Measurements from ENCODE around the gene FABP6.

Gene FABP6

DNA sequence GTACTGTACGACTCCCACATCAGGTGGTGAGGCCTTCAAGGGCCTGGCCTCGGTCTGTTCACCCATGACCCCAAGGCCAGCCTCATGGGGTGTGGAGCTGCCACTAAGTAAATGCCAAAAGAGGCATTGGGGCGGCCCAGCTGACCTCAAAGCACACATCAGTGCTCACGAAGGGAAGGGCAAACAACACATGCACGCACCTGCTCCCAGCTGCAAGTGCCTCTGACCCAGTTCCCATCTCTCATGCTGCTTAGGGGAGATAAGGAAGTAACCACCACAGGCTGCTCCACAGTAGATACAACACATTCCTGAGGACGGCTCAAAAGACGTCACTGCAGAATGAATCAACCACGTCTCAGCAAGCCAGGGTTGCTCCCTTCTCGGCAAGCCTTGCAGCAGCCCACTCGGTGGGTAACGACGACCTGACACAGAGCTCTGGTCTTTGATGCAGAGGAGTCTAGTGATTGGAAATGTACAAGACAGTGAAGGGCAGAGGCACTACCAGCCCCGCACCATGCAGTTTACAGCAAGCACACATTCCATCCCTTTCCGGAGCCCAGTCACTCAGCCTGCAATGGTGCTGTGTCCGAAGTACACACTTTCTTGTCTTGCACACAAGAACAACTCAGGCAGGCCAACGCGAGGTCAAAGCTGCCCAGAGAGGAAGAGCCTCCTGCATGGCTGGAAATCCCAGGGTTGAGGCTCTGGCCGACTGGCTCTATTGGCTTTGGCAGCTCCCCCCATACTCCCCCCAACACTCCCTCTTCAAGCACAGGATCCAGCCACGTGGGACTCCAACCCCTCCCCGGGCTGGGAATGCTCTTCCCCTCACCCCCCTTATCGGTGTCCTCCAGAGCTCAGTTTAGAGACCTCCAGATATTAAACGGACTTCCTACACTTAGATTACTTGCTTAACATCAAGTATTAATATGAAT, 31.8 kb downstream of the FABP6 start:
- H3K4me3 ChIP-seq (ENCODE audit: low read depth, low read length) = no peak overlapping the region

DNA sequence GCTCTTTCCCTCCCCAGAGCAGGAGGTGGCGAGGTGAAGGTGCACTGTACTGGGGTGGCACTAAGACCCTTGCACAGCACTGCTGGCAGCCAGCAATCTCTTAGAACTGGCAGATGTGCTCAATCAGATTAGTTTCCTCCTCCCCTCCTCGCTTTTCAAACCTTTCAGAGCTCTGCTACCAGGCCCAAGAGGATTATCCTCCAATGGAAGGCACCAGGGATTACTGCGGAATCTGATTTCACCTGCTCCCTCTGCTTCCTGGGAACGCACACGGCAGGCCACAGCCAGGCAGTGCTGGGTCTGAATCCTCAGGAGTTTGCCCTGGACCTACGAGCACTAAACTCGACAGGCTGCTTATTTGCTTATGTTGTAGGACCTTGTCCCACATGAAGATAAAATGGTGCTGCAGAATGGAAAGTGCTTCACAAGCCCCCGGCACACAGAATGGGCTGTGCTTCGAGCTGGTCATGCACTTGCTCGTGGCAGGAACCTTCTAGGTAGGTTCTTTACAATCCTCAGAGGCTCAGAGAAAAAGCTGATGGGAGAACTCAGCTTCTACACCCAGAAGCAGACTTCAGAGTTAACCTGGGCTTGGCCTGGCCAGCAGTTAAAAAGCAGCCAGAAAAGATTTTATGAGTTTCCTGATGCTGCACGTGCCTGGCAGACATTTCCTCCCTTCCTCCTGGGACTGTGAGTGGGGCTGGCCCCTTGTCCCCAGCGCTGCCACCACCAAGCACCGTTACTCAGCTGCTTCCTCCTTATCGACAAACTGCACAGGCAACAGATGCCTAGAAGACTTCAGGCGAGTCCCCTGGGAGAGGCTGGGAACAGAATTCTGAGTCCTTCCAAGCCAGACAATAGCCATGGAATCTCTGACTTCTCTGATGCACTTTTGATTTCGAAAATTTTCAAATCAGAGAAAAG, 33.1 kb downstream of the FABP6 start:
- no peak overlapping the region for H3K4me3 ChIP-seq (ENCODE audit: low read depth, low read length)

DNA sequence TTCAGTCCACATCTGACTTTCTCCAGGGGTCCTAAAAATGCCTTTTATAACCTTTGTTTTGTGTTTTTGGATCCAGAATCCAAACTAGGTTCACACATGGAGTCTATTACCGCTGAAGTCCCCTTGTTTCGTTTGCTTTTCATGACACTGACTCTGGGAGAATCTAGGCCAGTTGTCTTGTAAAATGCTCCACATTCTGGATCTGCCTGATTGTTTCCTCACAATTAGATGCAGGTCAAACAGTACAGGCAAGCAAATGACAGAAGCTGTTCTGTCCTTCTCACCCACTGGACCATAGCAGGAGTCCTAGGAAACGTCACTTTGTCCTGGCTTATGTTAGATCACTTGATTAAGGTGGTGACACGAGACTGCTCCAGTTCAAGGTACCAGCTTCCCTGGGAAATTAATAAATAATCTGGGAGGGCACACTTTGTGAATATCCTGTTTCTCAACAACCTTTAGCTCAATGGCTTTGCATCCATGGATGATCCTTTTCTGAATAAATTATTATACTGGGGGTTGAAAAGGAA, 34.1 kb downstream of the FABP6 start:
- no peak overlapping the region for H3K4me3 ChIP-seq (ENCODE audit: low read depth, low read length)

DNA sequence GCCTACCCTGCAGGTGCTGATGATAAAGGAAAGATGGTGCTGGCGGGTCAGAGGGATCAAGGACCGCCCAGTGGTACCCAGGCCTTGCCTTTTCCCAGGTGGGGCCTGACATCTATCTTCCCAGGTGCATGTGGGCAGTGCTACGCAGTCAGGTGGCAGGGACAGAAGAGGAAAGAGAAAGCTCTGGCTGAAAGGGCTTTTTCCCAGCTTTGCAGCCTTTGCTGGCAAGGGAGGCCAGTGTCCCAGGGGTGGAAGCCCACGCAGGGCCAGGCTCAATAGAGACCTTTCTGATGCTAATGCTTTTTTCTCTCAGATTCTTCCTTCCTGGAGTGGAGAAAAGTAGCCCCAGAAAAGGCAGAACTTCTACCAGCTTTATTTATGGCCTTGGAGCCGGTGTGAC, 36.7 kb downstream of the FABP6 start:
- H3K4me3 ChIP-seq (ENCODE audit: low read depth, low read length) = no peak overlapping the region

DNA sequence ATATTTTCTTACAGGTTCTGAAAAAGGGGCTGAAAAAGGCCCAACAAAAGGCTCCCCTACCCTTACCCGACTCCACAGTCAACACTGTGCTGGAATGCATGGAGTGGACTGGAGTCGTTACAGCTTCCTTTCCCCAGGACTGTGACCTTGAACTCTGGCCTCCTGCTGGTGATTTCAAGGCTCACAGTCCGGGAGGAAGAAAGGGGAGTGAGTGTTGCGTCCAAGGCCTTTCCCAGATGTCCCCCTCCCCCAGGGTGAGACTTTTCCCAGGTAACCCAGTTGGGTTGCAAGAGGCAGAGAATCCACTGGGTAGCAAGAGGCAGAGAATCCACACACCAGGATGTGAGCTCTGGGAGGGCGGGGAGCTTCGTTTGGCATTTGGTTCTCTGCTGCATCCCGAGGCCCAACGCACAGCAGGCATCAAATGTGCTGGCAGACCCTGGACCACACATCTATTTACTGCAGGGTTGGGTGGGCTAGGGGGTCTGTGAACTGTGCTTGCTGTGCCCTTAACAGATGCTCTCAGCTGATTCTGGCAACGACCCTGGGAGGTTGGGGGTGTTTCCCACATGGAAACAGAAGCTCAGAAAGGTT, 37.5 kb downstream of the FABP6 start:
- H3K4me3 ChIP-seq (ENCODE audit: low read depth, low read length) = no peak overlapping the region

DNA sequence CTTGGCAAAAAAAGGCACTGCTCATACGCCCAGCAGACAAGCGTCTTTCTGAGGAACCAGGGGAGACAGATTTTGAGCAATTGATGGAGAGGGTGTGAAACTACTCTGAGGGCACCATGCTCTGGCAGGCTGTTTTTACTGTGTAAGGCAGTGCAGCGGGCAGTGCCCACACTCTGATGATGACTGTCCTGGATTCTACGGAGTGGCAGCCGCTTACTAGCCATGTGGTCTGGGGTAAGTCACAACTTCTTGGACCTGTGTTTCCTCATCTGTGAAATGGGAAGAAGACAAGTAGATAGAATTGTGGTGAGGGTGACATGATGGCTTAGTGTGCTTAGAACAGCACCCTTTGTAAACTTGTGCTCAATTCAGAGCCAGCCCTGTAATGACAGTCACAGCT, 38.8 kb downstream of the FABP6 start:
- no peak overlapping the region for H3K4me3 ChIP-seq (ENCODE audit: low read depth, low read length)

DNA sequence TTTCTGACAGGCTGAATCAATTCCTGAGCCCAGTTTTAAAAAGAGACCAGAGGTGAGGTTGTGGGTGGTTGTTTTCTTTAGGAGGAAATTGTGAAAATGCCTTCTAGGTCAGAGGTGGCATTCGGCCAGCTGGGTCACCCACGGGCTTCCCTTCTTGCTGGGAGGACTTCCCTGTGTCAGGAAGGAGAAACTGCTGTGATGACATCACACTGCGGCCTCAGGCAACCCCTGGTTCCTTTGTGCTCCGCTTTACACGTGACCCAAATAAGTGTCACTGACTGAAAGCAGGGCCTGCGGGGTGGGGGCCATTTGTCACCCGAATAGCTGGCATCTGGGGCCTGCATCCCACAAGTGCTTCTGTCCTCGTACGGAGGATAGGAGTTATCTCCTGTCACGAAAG, 39.7 kb downstream of the FABP6 start:
- no peak overlapping the region for H3K4me3 ChIP-seq (ENCODE audit: low read depth, low read length)

DNA sequence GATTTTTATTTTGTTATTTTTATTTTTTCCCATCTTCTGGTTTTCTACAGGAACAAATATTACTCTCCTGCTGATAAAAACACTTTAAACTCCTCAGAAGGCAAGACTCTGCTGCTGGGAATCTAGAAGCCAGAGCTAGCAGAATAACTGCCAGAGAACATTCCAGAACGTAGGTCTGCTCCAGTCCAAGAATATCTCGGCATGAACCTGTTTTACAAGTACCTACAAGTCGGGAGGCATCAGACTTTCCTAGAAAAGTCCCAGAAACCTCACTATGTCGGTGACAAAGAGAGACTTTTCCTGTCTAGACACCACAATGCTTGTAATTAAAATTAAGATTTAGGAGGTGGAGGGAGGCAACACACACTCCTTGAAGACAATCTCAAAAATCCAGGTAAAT, 41.4 kb downstream of the FABP6 start:
- H3K4me3 ChIP-seq (ENCODE audit: low read depth, low read length) = no peak overlapping the region

DNA sequence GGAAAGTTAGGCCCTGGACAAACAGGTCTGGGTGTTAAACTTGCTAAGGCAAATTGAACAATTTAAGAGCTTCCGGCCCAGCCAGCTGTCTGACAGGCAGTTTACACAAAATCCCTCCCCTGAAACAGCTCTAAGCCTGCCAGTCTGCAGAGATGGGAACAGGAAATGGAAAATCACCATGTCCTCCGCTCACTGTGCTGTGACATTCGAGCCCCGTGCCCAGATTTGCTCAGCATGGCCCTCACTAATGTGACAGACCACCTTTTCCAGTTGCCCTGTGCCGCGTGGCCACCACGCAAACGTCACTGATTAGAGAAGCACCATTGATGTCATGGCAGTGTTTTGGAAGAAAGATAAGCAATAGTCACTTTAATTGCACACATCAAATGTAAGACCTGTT, 42.1 kb downstream of the FABP6 start:
- no peak overlapping the region for H3K4me3 ChIP-seq (ENCODE audit: low read depth, low read length)

DNA sequence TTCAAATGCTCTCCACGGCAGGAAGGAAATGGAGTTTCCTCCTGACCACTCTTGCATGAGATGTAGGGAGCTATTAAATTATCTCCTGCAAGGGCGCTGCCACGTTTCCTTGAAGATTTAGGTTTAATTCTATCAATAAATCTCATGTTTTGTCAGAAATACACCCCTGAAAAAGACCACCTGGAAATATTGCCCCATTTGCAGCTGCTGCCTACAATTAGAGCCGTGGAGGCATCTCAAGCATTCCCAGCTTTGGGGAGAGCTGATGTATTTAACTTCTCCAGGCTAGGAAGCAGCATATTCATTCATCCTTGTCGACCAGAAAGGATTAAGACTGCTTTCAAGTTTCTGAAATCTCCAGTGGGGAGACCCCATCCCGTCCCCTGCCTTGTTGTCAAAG, 42.5 kb downstream of the FABP6 start:
- no peak overlapping the region for H3K4me3 ChIP-seq (ENCODE audit: low read depth, low read length)

DNA sequence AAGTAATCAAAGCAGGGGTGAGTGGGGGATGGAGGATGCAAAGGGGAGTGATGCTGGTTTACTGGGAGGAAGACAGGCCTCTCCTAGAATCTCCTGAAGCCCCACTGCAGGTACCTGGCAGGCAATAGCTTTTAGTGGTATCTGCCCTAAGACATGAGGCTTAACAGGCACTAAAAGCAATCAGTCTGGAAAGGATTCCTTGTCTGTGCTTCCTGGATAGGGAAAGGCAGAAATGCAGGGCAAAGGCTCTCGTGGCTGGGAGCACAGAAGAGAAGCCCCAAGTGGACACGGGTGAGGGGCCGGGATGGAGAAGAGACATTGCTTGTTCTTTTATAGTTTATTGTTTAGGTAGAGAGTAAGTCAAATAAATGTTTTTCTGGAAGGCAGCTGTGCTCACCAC, 43.0 kb downstream of the FABP6 start:
- H3K4me3 ChIP-seq (ENCODE audit: low read depth, low read length) = no peak overlapping the region

DNA sequence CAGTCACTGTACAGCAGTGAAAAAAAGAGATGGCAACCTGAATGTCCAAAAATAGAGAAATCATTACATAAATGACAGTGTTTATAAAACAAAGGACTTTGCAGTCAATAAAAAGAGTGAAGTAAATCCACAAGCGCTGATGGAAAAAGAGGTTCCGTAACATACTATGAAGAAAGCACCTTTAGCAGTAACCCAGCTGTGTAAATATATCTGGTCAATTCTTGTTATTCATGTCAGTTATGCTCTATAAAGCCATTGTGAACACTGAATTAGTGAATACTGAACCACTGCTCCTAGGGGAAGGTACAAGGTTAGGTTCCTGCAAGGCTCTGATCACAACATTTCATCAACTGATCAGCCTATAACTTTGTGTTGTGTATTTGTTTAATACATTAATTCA, 43.6 kb downstream of the FABP6 start:
- H3K4me3 ChIP-seq (ENCODE audit: low read depth, low read length) = no peak overlapping the region

DNA sequence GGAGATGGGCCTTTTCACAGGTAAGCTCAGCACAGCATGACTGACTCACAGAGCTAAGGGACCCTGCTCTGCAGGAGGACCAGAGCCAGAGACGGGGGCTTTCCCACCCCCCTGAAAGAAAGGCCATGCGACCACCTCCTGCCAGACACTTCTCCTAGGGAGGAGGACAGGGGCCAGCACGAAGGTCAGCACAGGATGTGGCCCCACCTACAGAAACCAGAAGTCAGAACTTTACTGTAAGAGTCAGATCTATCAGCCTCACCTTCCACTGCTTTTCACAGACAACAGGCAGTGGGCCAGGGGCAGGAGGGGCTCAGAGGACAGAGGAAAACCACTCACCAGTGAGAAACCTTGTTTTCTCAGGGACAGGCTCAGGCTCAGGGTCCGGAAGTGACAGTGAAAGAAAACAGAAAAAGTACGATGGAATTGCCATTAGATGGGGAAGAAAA, 45.2 kb downstream of the FABP6 start:
- H3K4me3 ChIP-seq (ENCODE audit: low read depth, low read length) = no peak overlapping the region

DNA sequence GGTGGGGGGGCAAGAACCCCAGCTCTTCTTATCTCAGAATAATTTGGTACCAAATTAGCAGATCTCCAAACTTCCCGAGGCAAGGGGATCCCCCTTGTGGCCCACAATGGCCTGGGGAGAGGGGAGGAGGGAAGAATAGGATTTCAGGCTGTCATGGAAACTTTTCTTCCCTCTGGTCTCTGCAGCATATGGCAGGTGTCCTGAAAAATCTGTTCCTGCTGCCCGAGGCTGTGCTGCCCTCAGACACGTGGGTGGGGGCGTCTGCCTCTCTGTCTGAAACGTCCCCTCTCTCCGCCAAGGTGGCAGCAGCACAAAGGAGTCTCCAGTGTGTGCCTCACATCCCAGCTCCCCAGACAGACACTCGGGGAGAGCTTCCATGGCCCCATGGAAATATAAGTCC, 49.0 kb downstream of the FABP6 start:
- no peak overlapping the region for H3K4me3 ChIP-seq (ENCODE audit: low read depth, low read length)

DNA sequence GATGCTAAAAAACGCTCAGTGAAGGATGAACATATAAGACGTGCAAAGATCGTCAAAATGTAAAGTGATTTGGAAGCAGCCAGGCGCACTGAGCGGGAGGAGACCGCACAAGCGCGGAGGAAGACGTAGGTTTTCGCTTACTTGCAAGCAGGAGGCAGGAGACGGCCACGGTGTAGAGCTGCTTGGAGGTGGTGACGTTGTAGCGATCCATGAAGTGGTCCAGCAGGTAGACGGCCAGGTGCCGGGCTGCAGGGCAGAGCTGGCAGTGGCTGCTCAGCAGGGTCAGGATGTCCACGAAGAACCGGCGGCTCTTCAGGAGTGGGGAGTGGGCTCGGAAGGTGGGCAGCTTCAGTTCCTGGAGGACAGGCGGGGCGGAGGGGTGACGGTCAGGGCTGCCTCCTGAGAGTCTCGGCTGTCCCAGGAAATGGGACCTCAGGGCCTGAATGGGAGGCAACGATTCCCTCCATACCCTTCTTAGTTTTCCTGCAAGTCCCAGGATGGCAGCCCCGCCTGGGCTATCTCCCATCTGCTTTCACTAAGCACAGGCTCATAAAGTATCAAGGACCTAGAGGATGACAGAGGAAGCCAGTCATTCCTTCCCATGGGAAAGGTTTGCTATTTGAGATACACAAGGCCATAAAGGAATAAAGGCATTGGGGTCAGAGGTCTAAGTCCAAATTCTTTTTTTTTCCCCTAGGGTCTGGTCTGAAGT, 51.2 kb downstream of the FABP6 start:
- H3K4me3 ChIP-seq (ENCODE audit: low read depth, low read length) = no peak overlapping the region

DNA sequence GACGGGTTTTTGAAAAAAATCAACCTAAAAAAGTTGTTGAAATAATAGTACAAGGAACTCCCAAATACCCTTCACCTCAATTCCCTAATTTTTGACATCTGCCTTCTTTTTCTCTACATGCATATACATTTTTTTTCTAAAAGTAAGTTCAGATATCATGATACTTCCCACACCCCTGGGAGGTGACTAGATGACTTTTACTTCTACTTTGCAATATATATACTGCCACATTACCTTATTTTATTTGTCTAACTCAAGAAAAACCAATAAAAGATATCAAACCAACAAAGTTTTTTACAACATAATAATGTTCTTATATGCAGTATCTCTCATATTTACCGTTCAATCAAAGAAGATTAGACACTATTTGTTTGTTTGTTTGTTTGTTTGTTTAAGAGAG, 52.0 kb downstream of the FABP6 start:
- H3K4me3 ChIP-seq (ENCODE audit: low read depth, low read length) = no peak overlapping the region

DNA sequence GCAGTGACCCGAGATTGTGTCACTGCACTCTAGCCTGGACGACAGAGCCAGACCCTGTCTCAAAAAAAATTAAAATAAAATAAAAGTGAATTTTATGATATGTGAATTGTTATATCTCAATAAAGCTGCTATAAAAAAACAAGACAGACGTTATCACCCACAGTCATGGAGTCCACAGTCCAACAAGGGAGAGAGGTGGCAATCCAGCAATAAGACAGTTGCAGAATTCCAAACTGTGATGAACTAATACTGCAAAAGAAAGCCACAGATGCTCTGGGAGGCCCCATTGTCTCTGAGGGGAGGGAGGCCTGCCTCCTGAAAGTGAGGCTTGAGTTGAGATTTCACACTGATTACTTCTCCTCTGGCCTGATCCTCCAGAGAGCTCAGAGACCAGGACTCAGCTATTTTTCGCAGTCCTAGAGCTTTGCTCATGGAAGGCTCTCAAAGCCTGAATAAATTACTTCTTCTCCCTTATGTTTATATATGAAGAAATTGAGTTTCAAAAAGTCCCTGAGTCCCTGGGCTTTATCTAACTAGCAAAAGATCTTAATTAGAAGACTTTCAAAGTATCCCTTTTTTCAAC, 55.1 kb downstream of the FABP6 start:
- no peak overlapping the region for H3K4me3 ChIP-seq (ENCODE audit: low read depth, low read length)

DNA sequence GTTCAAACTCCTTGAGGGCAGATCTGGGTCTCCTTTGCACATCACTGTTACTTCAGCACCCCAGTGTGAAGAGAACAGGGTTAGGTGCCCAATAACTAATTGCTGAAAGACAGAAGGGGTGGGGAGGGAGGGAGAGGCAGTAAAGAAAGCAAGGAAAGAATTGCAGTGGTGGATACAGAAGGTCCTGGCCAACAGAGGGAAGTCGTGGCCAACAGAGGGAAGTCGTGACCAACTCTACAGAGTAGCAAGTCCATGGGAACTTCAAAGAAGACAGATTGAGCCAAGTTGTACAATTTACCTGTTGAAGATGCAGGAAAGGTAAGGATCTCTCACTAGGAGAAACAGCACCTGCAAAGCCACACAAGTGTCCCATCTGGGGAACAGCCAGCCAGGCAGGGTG, 56.0 kb downstream of the FABP6 start:
- no peak overlapping the region for H3K4me3 ChIP-seq (ENCODE audit: low read depth, low read length)

DNA sequence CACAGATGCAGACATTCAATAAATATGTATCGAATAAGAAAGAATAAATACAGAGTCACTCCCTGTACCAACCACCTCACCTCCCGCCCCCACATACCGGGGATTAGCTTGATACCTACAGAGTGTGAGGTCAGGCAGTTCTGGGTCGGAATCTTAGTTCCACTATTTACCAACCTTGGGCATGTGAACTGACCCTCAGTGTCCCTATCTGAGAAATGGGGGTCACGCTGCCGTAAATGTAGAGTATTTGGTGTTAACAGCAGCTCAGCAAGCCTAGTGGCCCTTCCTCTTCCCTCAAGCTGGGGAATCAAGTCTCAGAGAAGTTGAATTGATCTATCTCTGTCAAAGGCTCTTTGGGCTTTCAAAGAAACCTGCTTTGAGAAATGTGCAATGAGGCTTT, 57.6 kb downstream of the FABP6 start:
- H3K4me3 ChIP-seq (ENCODE audit: low read depth, low read length) = no peak overlapping the region

DNA sequence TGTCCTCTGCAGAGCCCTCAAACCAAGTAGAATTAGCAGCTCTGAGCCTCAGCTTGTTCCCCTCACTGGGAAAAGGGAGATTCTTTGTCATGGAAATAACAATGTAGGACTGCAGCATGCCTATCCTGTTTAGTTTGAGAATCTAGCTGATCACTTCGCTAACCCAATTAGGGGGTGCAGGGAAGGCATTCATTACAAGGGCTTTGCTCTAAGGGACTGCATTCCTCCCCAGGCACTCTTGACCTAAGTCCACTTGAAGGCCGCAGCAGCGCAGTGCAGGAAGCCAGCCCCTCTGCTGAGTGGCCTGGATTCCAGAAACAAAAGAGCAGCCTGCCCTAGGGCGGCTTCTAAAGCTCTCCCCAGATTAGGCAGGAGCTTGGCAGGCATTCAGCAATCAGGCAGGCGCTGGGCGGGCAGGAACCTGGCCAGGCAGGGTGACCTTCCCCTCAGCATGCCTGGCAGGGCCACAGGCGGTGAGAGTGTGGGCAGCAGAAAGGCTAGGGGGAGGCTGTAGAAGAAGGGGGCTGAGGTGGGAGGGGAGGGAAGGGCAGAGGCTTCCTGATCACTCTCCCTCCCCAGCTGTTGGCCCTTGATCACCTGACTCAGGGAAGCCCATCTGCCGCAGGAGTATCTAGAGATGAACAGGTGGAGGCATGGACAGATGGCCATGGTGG, 58.2 kb downstream of the FABP6 start:
- H3K4me3 ChIP-seq (ENCODE audit: low read depth, low read length) = no peak overlapping the region
